DND-41 (cell line): ENCODE measurements around the gene CARMIL1.

ENCODE experiments used
- ATAC-seq: fragments of 200-7000 bp; cut with Tn5 transposase; 3 replicates; pipeline ENCODE4 v1.9.1; 2021; ENCODE audit warnings: low read depth; ENCODE audit not compliant: insufficient read depth
- DNase-seq: peaks from one replicate; pipeline ENCODE4 v3.0.0-alpha.2; 2020
- H2AFZ ChIP-seq: 2 replicates; pipeline ENCODE4 v1.6.0; 2012; ENCODE audit warnings: low read depth, low read length
- H3K27ac ChIP-seq: 2 replicates; pipeline ENCODE4 v1.5.1; 2012; ENCODE audit warnings: low read length, inconsistent platforms
- H3K27me3 ChIP-seq: fragments of 200-600 bp; sonication (generic); 2 replicates; pipeline ENCODE4 v1.6.0; 2012; ENCODE audit warnings: low read length, mild to moderate bottlenecking, inconsistent platforms; ENCODE audit not compliant: insufficient read depth, poor library complexity
- H3K36me3 ChIP-seq: 2 replicates; pipeline ENCODE4 v1.5.1; 2012; ENCODE audit warnings: low read length, inconsistent platforms; ENCODE audit not compliant: insufficient read depth
- H3K4me1 ChIP-seq: 2 replicates; pipeline ENCODE4 v1.5.1; 2012; ENCODE audit warnings: mild to moderate bottlenecking, low read length; ENCODE audit not compliant: insufficient read depth
- H3K4me2 ChIP-seq: 2 replicates; pipeline ENCODE4 v1.6.0; 2012; ENCODE audit warnings: mild to moderate bottlenecking, moderate library complexity, low read length, inconsistent platforms; ENCODE audit not compliant: insufficient read depth
- H3K4me3 ChIP-seq, 2 experiments: fragments of 200-600 bp in 1 of 2; shearing (Covaris generic) in 1 of 2; 2 replicates each; pipeline ENCODE4 v1.5.1; 2012 to 2016; ENCODE audit warnings: inconsistent platforms in 2 of 2, low read length in 2 of 2, mild to moderate bottlenecking in 2 of 2, low read depth in 1 of 2, moderate library complexity in 1 of 2
- H3K79me2 ChIP-seq: 2 replicates; pipeline ENCODE4 v1.6.0; 2012; ENCODE audit warnings: low read length, inconsistent platforms; ENCODE audit not compliant: insufficient read depth
- H3K9ac ChIP-seq: 2 replicates; pipeline ENCODE4 v1.6.0; 2012; ENCODE audit warnings: low read depth, mild to moderate bottlenecking, inconsistent platforms, low read length, moderate library complexity
- H3K9me3 ChIP-seq: 2 replicates; pipeline ENCODE4 v1.5.1; 2012; ENCODE audit warnings: low read length, moderate library complexity, mild to moderate bottlenecking, inconsistent platforms; ENCODE audit not compliant: insufficient read depth, severe bottlenecking
- H4K20me1 ChIP-seq: 2 replicates; pipeline ENCODE4 v1.6.0; 2012; ENCODE audit warnings: low read length; ENCODE audit not compliant: insufficient read depth
- EZH2 ChIP-seq: IDR thresholded peaks from 3 replicates; pipeline ENCODE4 v1.6.1; 2012; ENCODE audit warnings: borderline replicate concordance, low read depth, mild to moderate bottlenecking, moderate library complexity, low read length, inconsistent platforms; ENCODE audit not compliant: severe bottlenecking
- TF ChIP-seq, protein P1 (sequence below): IDR thresholded peaks from 2 replicates; pipeline ENCODE4 v1.5.1; 2012; ENCODE audit warnings: borderline replicate concordance, low read length, moderate library complexity, mild to moderate bottlenecking; ENCODE audit not compliant: poor library complexity, severe bottlenecking; ENCODE audit errors: extremely low read depth

Gene CARMIL1

DNA sequence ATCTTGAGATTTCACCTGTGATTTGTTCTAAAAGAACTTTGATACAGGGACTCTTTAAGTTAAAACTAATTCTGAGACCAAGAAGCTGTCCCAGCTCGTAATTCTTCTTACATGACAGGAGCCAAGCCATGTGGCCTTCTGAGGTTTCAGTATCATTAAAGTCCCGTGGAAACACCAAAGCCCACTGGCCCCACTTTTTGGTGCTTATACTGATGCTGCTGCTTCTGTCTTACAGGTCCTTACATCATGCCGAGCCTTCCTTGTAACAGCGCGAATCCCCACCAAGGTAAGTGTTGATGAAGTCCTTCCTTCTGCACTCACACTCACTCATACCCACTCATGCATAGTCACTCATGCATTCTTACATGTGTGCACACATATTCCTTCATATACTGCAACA is 140.7 kb downstream of the CARMIL1 start:
- peaks cover 4% of the 10 kb centered on the region for H3K27me3 ChIP-seq
- no peaks in the 10 kb centered on the region for H3K4me1 ChIP-seq
- H3K27ac ChIP-seq: no peak overlapping the region
- no peak overlapping the region for H3K9ac ChIP-seq
- no peaks in the 10 kb centered on the region for H4K20me1 ChIP-seq
- no peak for TF ChIP-seq EZH2
- TF ChIP-seq, protein P1, sequence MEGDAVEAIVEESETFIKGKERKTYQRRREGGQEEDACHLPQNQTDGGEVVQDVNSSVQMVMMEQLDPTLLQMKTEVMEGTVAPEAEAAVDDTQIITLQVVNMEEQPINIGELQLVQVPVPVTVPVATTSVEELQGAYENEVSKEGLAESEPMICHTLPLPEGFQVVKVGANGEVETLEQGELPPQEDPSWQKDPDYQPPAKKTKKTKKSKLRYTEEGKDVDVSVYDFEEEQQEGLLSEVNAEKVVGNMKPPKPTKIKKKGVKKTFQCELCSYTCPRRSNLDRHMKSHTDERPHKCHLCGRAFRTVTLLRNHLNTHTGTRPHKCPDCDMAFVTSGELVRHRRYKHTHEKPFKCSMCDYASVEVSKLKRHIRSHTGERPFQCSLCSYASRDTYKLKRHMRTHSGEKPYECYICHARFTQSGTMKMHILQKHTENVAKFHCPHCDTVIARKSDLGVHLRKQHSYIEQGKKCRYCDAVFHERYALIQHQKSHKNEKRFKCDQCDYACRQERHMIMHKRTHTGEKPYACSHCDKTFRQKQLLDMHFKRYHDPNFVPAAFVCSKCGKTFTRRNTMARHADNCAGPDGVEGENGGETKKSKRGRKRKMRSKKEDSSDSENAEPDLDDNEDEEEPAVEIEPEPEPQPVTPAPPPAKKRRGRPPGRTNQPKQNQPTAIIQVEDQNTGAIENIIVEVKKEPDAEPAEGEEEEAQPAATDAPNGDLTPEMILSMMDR: no peak
- H3K4me2 ChIP-seq: no peak overlapping the region
- no peak overlapping the region for H3K4me3 ChIP-seq
- no peak overlapping the region for H2AFZ ChIP-seq
- H3K36me3 ChIP-seq: no peaks in the 10 kb centered on the region
- ATAC-seq: no peak
- no peaks in the 10 kb centered on the region for H3K9me3 ChIP-seq
- no peaks in the 10 kb centered on the region for H3K79me2 ChIP-seq
- no peak for DNase-seq

DNA sequence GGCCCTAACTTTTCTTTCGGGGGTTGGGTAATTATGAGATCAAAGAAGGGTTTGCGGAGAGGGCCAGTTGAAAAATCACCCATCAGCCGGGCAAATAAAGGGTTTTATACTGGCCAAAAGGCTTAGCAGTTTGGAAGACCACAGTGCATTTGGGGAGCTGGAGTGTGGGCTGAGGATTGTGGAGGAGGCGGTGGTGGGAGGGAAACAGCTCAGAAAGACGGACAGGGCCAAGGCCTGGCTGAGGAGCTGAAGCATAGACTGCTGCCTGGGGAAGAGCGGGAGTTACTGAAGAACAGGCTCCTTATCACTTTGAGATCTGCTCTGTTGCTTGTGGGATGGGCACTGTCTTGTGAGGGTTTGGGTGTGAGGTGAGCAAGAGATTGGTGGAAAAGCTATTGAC is 144.2 kb downstream of the CARMIL1 start:
- DNase-seq: no peak
- H3K36me3 ChIP-seq: no peaks in the 10 kb centered on the region
- H3K27me3 ChIP-seq: no peaks in the 10 kb centered on the region
- H3K9me3 ChIP-seq: no peaks in the 10 kb centered on the region
- TF ChIP-seq, protein P1: no peak
- TF ChIP-seq EZH2: no peak
- no peak overlapping the region for H3K9ac ChIP-seq
- no peak overlapping the region for H3K4me3 ChIP-seq
- H3K27ac ChIP-seq: no peak overlapping the region
- H3K4me1 ChIP-seq: no peaks in the 10 kb centered on the region
- no peak overlapping the region for H3K4me2 ChIP-seq
- H3K79me2 ChIP-seq: no peaks in the 10 kb centered on the region
- no peak for ATAC-seq
- no peak overlapping the region for H2AFZ ChIP-seq
- H4K20me1 ChIP-seq: no peaks in the 10 kb centered on the region

DNA sequence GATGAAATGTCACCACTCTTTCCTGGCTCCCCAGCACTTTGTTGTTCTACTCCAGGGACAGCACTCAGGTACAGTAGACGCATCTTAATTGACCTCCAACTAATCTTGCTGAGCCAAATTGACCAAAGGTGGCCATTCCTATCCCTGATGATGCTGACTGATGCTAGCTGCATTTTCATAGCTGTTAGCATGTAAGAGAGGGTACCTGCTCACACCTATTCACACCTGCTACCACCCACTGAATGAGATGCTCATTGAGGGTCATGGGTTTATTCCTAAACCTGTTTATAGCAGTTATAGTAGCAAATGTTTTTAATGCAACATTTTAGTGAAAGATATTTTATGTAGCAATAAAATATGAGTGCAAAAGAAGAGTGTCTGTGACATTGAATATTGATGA is 145.1 kb downstream of the CARMIL1 start:
- Histone ChIP-seq H3K9ac (no peak overlapping the region), H3K4me2 (no peak overlapping the region), H3K4me3 (no peak overlapping the region), H3K4me1 (no peaks in the 10 kb centered on the region), H3K9me3 (no peaks in the 10 kb centered on the region), H3K27me3 (peaks cover 5% of the 10 kb centered on the region), H4K20me1 (no peaks in the 10 kb centered on the region), H2AFZ (no peak overlapping the region), H3K27ac (no peak overlapping the region), H3K36me3 (no peaks in the 10 kb centered on the region), H3K79me2 (no peaks in the 10 kb centered on the region)
- ATAC-seq (no peak), DNase-seq (no peak)
- TF ChIP-seq EZH2: no peak
- TF ChIP-seq, protein P1: no peak

DNA sequence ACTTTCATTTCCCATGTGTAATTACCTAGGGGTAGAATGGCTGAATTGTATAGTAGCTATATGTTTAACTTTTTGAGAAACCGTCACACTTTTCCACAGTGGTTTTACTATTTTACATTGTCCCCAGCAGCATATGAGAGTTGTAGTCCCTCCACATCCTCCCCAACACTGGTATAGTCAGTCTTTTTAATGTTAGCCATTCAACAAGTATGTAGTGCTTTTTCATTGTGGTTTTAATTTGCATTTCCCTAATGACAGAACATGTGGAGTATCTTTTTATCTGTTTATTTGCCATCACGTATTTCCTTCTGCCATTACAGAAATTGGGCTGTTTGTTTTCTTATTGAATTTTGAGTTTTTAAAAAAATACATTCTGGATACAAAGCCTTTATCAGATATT is 148.4 kb downstream of the CARMIL1 start:
- no peak for TF ChIP-seq EZH2
- TF ChIP-seq, protein P1: no peak

More for the DNA sequence above, 148.4 kb downstream of the CARMIL1 start:
- Histone ChIP-seq H3K36me3 (no peaks in the 10 kb centered on the region), H3K9me3 (no peaks in the 10 kb centered on the region), H3K79me2 (no peaks in the 10 kb centered on the region), H4K20me1 (no peaks in the 10 kb centered on the region), H3K27me3 (peaks cover 5% of the 10 kb centered on the region), H3K4me2 (no peak overlapping the region), H3K27ac (no peak overlapping the region), H3K4me3 (no peak overlapping the region), H3K9ac (no peak overlapping the region), H3K4me1 (no peaks in the 10 kb centered on the region), H2AFZ (no peak overlapping the region)
- DNase-seq (no peak), ATAC-seq (no peak)
